ENCODE measurements around the gene TYW1.
"Not testable (repeated sequence)": the region's sequence is repeated elsewhere in the genome, so short reads cannot be mapped to it uniquely, and the experiment has no call there.

TYW1 gene

GRCh38 chr7:67019562-67020390, 23.1 kb downstream of the TYW1 start:
- Histone ChIP-seq H3K4me3 (ENCODE audit: insufficient read depth, low read depth, low read length, poor library complexity, severe bottlenecking) (no peak overlapping the region), H3K27ac (ENCODE audit: insufficient read depth, low read length, poor library complexity, severe bottlenecking) (no peak overlapping the region)

DNA sequence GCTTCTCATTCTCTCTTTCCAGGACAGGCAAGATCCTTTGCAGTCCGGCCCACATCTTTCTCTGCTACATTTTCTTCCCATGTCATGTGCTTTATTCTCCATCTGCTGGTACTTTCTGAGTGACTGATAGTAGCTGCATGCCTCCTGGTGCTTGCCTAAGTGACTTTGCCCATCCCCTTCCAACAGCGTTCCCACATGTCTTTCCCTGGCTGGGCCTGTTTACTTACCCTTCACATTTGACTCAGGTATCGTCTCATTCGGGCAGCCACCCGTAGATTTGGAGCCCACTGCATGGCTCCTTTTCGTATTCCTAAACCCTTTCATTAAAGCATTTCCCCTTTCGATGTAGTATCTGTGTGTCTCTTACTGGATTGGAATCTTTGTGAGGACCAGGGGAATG, 24.6 kb downstream of the TYW1 start:
- no peaks in the 10 kb centered on the region for H3K4me1 ChIP-seq (ENCODE audit: control insufficient read depth, insufficient read depth, low read length, poor library complexity, severe bottlenecking)
- H3K27ac ChIP-seq (ENCODE audit: insufficient read depth, low read length, poor library complexity, severe bottlenecking): no peak overlapping the region
- DNase-seq: no peak
- no peaks in the 10 kb centered on the region for H3K27me3 ChIP-seq (replicated peaks; ENCODE audit: control insufficient read depth, insufficient read depth, low read length, poor library complexity, severe bottlenecking)
- peaks cover 39% of the 10 kb centered on the region for H3K36me3 ChIP-seq (ENCODE audit: control insufficient read depth, insufficient read depth, low read length)
- H3K4me3 ChIP-seq (ENCODE audit: insufficient read depth, low read depth, low read length, poor library complexity, severe bottlenecking): no peak overlapping the region
- H3K9me3 ChIP-seq (ENCODE audit: control insufficient read depth, low read length): no peaks in the 10 kb centered on the region

More at GRCh38 chr7:67019562-67020390, 23.1 kb downstream of the TYW1 start:
- DNase-seq: no peak
- H3K9me3 ChIP-seq (ENCODE audit: control insufficient read depth, low read length): no peaks in the 10 kb centered on the region
- no peaks in the 10 kb centered on the region for H3K27me3 ChIP-seq (replicated peaks; ENCODE audit: control insufficient read depth, insufficient read depth, low read length, poor library complexity, severe bottlenecking)
- H3K36me3 ChIP-seq (ENCODE audit: control insufficient read depth, insufficient read depth, low read length): peaks cover 39% of the 10 kb centered on the region
- no peaks in the 10 kb centered on the region for H3K4me1 ChIP-seq (ENCODE audit: control insufficient read depth, insufficient read depth, low read length, poor library complexity, severe bottlenecking)

DNA sequence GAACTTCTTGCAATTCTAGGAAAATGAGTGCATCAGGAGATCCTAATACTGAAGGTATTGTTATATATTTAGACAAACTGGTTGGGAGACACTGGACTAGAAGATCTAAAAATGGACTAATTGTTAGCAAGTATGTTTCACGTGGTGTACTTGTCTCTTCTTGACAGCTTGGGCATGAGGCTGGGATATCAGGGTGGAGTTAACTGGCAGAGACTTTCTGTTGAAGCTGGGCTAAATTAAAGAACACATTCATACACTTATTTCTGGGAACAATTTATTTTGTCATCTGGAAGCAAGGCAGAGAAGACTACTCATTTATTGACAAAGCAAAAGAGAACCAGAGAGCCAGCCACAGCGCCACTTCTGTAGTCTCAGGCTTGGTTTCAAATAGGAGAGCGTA, 25.9 kb downstream of the TYW1 start:
- Histone ChIP-seq H3K36me3 (ENCODE audit: control insufficient read depth, insufficient read depth, low read length) (peaks cover 38% of the 10 kb centered on the region), H3K4me1 (ENCODE audit: control insufficient read depth, insufficient read depth, low read length, poor library complexity, severe bottlenecking) (no peaks in the 10 kb centered on the region), H3K4me3 (ENCODE audit: insufficient read depth, low read depth, low read length, poor library complexity, severe bottlenecking) (no peak overlapping the region), H3K27me3 (replicated peaks; ENCODE audit: control insufficient read depth, insufficient read depth, low read length, poor library complexity, severe bottlenecking) (no peaks in the 10 kb centered on the region), H3K9me3 (ENCODE audit: control insufficient read depth, low read length) (no peaks in the 10 kb centered on the region), H3K27ac (ENCODE audit: insufficient read depth, low read length, poor library complexity, severe bottlenecking) (no peak overlapping the region)
- no peak for DNase-seq

DNA sequence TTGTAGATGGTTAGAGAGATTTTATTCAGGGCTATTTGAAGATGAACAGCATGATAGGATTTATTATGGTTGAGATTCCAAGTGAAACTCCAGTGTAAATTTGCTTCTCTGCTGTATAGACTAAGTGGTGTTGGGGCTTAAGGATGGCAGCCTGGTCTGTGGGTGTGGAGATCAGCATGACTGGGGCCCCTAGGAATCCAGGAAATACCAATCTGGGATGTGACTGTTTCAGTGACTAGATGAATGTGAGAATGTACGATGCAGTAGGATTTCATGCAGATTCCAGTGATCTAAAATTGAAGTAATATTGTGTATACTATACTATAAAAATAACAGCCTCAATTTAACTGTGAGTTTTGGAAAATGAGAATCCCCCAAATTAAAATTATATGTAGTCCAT, 28.8 kb downstream of the TYW1 start:
- not testable (repeated sequence) for H3K4me3 ChIP-seq (ENCODE audit: insufficient read depth, low read depth, low read length, poor library complexity, severe bottlenecking); H3K27ac ChIP-seq (ENCODE audit: insufficient read depth, low read length, poor library complexity, severe bottlenecking); DNase-seq; H3K27me3 ChIP-seq (replicated peaks; ENCODE audit: control insufficient read depth, insufficient read depth, low read length, poor library complexity, severe bottlenecking); H3K9me3 ChIP-seq (ENCODE audit: control insufficient read depth, low read length); H3K4me1 ChIP-seq (ENCODE audit: control insufficient read depth, insufficient read depth, low read length, poor library complexity, severe bottlenecking)
- peaks cover 20% of the 10 kb centered on the region for H3K36me3 ChIP-seq (ENCODE audit: control insufficient read depth, insufficient read depth, low read length)

GRCh38 chr7:67031685-67032084, 35.1 kb downstream of the TYW1 start:
- H3K27me3 ChIP-seq (replicated peaks; ENCODE audit: control insufficient read depth, insufficient read depth, low read length, poor library complexity, severe bottlenecking); H3K36me3 ChIP-seq (ENCODE audit: control insufficient read depth, insufficient read depth, low read length); H3K4me3 ChIP-seq (ENCODE audit: insufficient read depth, low read depth, low read length, poor library complexity, severe bottlenecking); H3K27ac ChIP-seq (ENCODE audit: insufficient read depth, low read length, poor library complexity, severe bottlenecking); H3K4me1 ChIP-seq (ENCODE audit: control insufficient read depth, insufficient read depth, low read length, poor library complexity, severe bottlenecking); H3K9me3 ChIP-seq (ENCODE audit: control insufficient read depth, low read length); DNase-seq: not testable (repeated sequence)

- peaks cover 6% of the 10 kb centered on the region for H3K36me3 ChIP-seq (ENCODE audit: control insufficient read depth, insufficient read depth, low read length)
- DNase-seq: no peak
- H3K27me3 ChIP-seq (replicated peaks; ENCODE audit: control insufficient read depth, insufficient read depth, low read length, poor library complexity, severe bottlenecking): no peaks in the 10 kb centered on the region
- H3K27ac ChIP-seq (ENCODE audit: insufficient read depth, low read length, poor library complexity, severe bottlenecking): no peak overlapping the region
- no peaks in the 10 kb centered on the region for H3K9me3 ChIP-seq (ENCODE audit: control insufficient read depth, low read length)
- no peaks in the 10 kb centered on the region for H3K4me1 ChIP-seq (ENCODE audit: control insufficient read depth, insufficient read depth, low read length, poor library complexity, severe bottlenecking)
- no peak overlapping the region for H3K4me3 ChIP-seq (ENCODE audit: insufficient read depth, low read depth, low read length, poor library complexity, severe bottlenecking)
These were observed 36.6 kb downstream of the TYW1 start for GRCh38 chr7:67033251-67033650.

DNA sequence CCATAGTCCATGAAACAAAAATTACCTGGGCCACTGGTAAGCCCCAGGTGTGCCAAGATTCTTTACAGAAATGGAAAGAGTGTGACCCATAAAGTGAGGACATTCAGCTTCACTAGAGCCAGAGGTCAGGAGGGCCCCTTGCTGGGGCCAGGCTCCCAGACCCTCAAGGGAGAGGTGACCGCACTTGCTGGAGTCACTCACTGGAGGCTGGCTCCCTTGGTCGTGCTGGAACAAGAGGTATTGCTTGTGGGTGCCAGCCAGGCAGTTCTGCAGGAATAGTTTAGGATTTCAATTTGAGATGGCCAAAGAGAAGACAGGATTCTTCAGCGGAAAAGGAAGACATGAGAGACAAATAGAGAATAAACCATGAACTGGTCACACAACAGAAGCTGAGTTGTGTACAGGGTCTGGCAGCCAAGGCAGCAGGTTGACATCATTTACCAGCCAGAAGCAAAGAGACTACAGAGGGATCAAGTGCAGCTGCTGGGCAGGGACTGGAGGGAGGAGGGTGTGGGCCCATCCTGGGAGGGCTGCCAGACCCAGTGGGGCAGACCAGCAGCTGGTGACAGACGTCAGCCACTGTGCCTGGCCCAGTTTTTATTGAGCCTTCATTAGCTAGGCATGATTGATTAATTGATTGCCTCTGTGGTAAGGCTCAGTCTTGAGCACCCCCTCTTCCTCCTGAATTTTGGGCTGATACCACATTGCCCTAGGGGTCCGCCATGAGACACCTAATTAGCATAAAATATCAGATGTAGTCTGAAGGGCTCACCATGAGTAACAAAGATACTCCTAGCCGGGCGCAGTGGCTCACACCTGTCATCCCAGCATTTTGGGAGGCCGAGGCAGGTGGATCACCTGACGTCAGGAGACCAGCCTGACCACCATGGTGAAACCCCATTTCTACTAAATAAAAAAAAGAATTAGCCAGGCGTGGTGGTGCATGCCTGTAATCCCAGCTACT, 40.1 kb downstream of the TYW1 start:
- DNase-seq; H3K4me1 ChIP-seq (ENCODE audit: control insufficient read depth, insufficient read depth, low read length, poor library complexity, severe bottlenecking); H3K27me3 ChIP-seq (replicated peaks; ENCODE audit: control insufficient read depth, insufficient read depth, low read length, poor library complexity, severe bottlenecking); H3K36me3 ChIP-seq (ENCODE audit: control insufficient read depth, insufficient read depth, low read length); H3K27ac ChIP-seq (ENCODE audit: insufficient read depth, low read length, poor library complexity, severe bottlenecking); H3K9me3 ChIP-seq (ENCODE audit: control insufficient read depth, low read length); H3K4me3 ChIP-seq (ENCODE audit: insufficient read depth, low read depth, low read length, poor library complexity, severe bottlenecking): not testable (repeated sequence)

DNA sequence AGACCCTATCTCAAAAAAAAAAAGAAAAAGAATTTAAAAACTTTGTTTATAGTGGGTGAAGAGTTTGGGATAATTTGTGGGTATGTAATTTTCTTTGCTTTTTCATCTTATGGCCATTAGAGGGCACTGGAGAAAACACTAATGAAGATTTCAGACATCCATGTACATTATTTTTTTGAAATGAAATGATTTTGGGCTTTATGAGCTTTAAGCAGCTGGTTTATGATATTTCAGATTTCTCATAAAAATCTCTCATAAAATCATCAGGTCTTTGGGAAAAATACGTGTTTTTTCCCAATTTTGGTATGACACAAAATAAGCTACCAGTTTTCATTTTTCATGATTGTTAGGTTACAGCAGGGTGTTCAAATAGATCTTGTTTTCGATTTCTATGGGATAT, 44.2 kb downstream of the TYW1 start:
- H3K27me3 ChIP-seq (replicated peaks; ENCODE audit: control insufficient read depth, insufficient read depth, low read length, poor library complexity, severe bottlenecking); H3K9me3 ChIP-seq (ENCODE audit: control insufficient read depth, low read length); H3K4me3 ChIP-seq (ENCODE audit: insufficient read depth, low read depth, low read length, poor library complexity, severe bottlenecking); H3K27ac ChIP-seq (ENCODE audit: insufficient read depth, low read length, poor library complexity, severe bottlenecking); H3K4me1 ChIP-seq (ENCODE audit: control insufficient read depth, insufficient read depth, low read length, poor library complexity, severe bottlenecking); H3K36me3 ChIP-seq (ENCODE audit: control insufficient read depth, insufficient read depth, low read length); DNase-seq: not testable (repeated sequence)

- not testable (repeated sequence) for DNase-seq; H3K27me3 ChIP-seq (replicated peaks; ENCODE audit: control insufficient read depth, insufficient read depth, low read length, poor library complexity, severe bottlenecking); H3K36me3 ChIP-seq (ENCODE audit: control insufficient read depth, insufficient read depth, low read length); H3K4me1 ChIP-seq (ENCODE audit: control insufficient read depth, insufficient read depth, low read length, poor library complexity, severe bottlenecking); H3K27ac ChIP-seq (ENCODE audit: insufficient read depth, low read length, poor library complexity, severe bottlenecking); H3K9me3 ChIP-seq (ENCODE audit: control insufficient read depth, low read length); H3K4me3 ChIP-seq (ENCODE audit: insufficient read depth, low read depth, low read length, poor library complexity, severe bottlenecking)
These were observed 46.3 kb downstream of the TYW1 start for GRCh38 chr7:67042781-67043558.
